ENCODE results near the gene ADCY9.

Gene ADCY9

GRCh38 chr16:4087099-4087885 lies 28.9 kb downstream of the ADCY9 start:
- ChIA-PET CTCF (no interaction called here), POLR2A (interaction anchor here (0.6 kb wide), 1 partner anchor 9 kb away, joined by 3 read pairs; no protein-coding TSS in a partner anchor)
- DNase-seq (ENCODE audit: low read depth, low spot score): no peak
- no peak for TF ChIP-seq CTCF (IDR thresholded peaks at IDR 0.05; ENCODE audit: insufficient read depth, low read length, missing control alignments)
- no peak overlapping the region for H3K4me3 ChIP-seq (ENCODE audit: low read depth, low read length)

GRCh38 chr16:4086153-4086552 lies 30.1 kb downstream of the ADCY9 start:
- H3K4me3 ChIP-seq (ENCODE audit: low read depth, low read length): no peak overlapping the region
- POLR2A ChIA-PET: interaction anchor here (0.6 kb wide), 2 partner anchors 10 to 220 kb away, joined by 3 read pairs; no protein-coding TSS in a partner anchor
- TF ChIP-seq CTCF (IDR thresholded peaks at IDR 0.05; ENCODE audit: insufficient read depth, low read length, missing control alignments): no peak
- CTCF ChIA-PET: no interaction called here
- DNase-seq (ENCODE audit: low read depth, low spot score): no peak

GRCh38 chr16:4085405-4085970 lies 30.8 kb downstream of the ADCY9 start:
- no peak for TF ChIP-seq CTCF (IDR thresholded peaks at IDR 0.05; ENCODE audit: insufficient read depth, low read length, missing control alignments)
- no peak overlapping the region for H3K4me3 ChIP-seq (ENCODE audit: low read depth, low read length)
- ChIA-PET CTCF (no interaction called here), POLR2A (no interaction called here)
- no peak for DNase-seq (ENCODE audit: low read depth, low spot score)

GRCh38 chr16:4083347-4083870 lies 32.8 kb downstream of the ADCY9 start:
- ChIA-PET POLR2A (no interaction called here), CTCF (no interaction called here)
- no peak overlapping the region for H3K4me3 ChIP-seq (ENCODE audit: low read depth, low read length)
- no peak for DNase-seq (ENCODE audit: low read depth, low spot score)
- no peak for TF ChIP-seq CTCF (IDR thresholded peaks at IDR 0.05; ENCODE audit: insufficient read depth, low read length, missing control alignments)

- no peak overlapping the region for H3K4me3 ChIP-seq (ENCODE audit: low read depth, low read length)
- CTCF ChIA-PET: interaction anchor here (1.5 kb wide), 1 partner anchor 14 kb away, joined by 3 read pairs; no protein-coding TSS in a partner anchor
- POLR2A ChIA-PET: no interaction called here
- no peak for TF ChIP-seq CTCF (IDR thresholded peaks at IDR 0.05; ENCODE audit: insufficient read depth, low read length, missing control alignments)
- no peak for DNase-seq (ENCODE audit: low read depth, low spot score)
Measured at GRCh38 chr16:4082474-4083044, 33.7 kb downstream of the ADCY9 start.

- no peak for DNase-seq (ENCODE audit: low read depth, low spot score)
Measured at GRCh38 chr16:4081521-4082021, 34.7 kb downstream of the ADCY9 start.

More at GRCh38 chr16:4081521-4082021, 34.7 kb downstream of the ADCY9 start:
- no peak for TF ChIP-seq CTCF (IDR thresholded peaks at IDR 0.05; ENCODE audit: insufficient read depth, low read length, missing control alignments)
- ChIA-PET CTCF (interaction anchor here (0.8 to 1.5 kb wide), 2 partner anchors 15 to 21 kb away, joined by 3 read pairs; no protein-coding TSS in a partner anchor), POLR2A (no interaction called here)
- H3K4me3 ChIP-seq (ENCODE audit: low read depth, low read length): no peak overlapping the region
